Neural cell (in vitro differentiated cells): Measurements from ENCODE around the gene NOP16. TPM values are rescaled to one million over a fixed set of nuclear protein-coding genes. Genes with fewer than 3 reads are reported as not detected.

Source experiments
- H2AFZ ChIP-seq: fragments of 200-600, 300-800 bp; sonication (generic), shearing (Covaris generic); 2 replicates; pipeline ENCODE4 v1.6.0; 2014; ENCODE audit warnings: low read depth, mild to moderate bottlenecking, antibody characterized with exemption, low read length, moderate library complexity
- H3F3A ChIP-seq: fragments of 200-600 bp; shearing (Covaris generic); 2 replicates; pipeline ENCODE4 v1.6.1; 2016; ENCODE audit warnings: mild to moderate bottlenecking, moderate library complexity, mixed read lengths, antibody characterized with exemption, low read length; ENCODE audit not compliant: insufficient read depth, poor library complexity, severe bottlenecking
- H3K27ac ChIP-seq: fragments of 200-600, 300-800 bp; sonication (generic), shearing (Covaris generic); 2 replicates; pipeline ENCODE4 v1.5.1; 2014; ENCODE audit warnings: mild to moderate bottlenecking, low read length, moderate library complexity
- H3K27me3 ChIP-seq: fragments of 300-800, 200-600 bp; sonication (generic), shearing (Covaris generic); 2 replicates; pipeline ENCODE4 v1.6.0; 2014; ENCODE audit warnings: mild to moderate bottlenecking, low read depth, low read length, moderate library complexity; ENCODE audit not compliant: insufficient read depth
- H3K36me3 ChIP-seq: fragments of 300-800, 200-600 bp; sonication (generic), shearing (Covaris generic); 2 replicates; pipeline ENCODE4 v1.5.1; 2014; ENCODE audit warnings: mild to moderate bottlenecking, antibody characterized with exemption, low read length, moderate library complexity; ENCODE audit not compliant: insufficient read depth
- H3K4me2 ChIP-seq: fragments of 300-800, 200-600 bp; sonication (generic), shearing (Covaris generic); 2 replicates; pipeline ENCODE4 v1.6.0; 2014; ENCODE audit warnings: mild to moderate bottlenecking, low read length
- H3K4me3 ChIP-seq: fragments of 300-800, 200-600 bp; sonication (generic), shearing (Covaris generic); 2 replicates; pipeline ENCODE4 v1.5.1; 2014; ENCODE audit warnings: mild to moderate bottlenecking, low read length, moderate library complexity
- H3K79me2 ChIP-seq: fragments of 200-600 bp; shearing (Covaris generic); replicated peaks from 2 replicates; pipeline ENCODE4 v1.6.0; 2014; ENCODE audit warnings: mild to moderate bottlenecking, low read length, moderate library complexity; ENCODE audit not compliant: insufficient read depth
- H3K9ac ChIP-seq: fragments of 300-800, 200-600 bp; sonication (generic), shearing (Covaris generic); 2 replicates; pipeline ENCODE4 v1.6.1; 2016; ENCODE audit warnings: mild to moderate bottlenecking, low read length, mixed read lengths
- H3K9me2 ChIP-seq: fragments of 200-600 bp; shearing (Covaris generic); 2 replicates; pipeline ENCODE4 v1.6.1; 2016; ENCODE audit warnings: mild to moderate bottlenecking, low read length, mixed read lengths; ENCODE audit not compliant: insufficient read depth
- H3K9me3 ChIP-seq: fragments of 200-600, 300-800 bp; sonication (generic), shearing (Covaris generic); 2 replicates; pipeline ENCODE4 v1.6.1; 2016; ENCODE audit warnings: mild to moderate bottlenecking, mixed run types, low read length, moderate library complexity, mixed read lengths
- H4K20me1 ChIP-seq: fragments of 200-600 bp; shearing (Covaris generic); 2 replicates; pipeline ENCODE4 v1.6.1; 2016; ENCODE audit warnings: mild to moderate bottlenecking, mixed run types; ENCODE audit not compliant: insufficient read depth
- EP300 ChIP-seq: fragments of 450-650 bp; conservative IDR thresholded peaks from 2 replicates; pipeline ENCODE4 v1.6.1; 2014; ENCODE audit warnings: antibody characterized with exemption, mild to moderate bottlenecking, moderate library complexity; ENCODE audit not compliant: poor library complexity, severe bottlenecking
- EZH2 ChIP-seq: fragments of 200-600, 300-800 bp; shearing (Covaris generic), sonication (generic); IDR thresholded peaks from 2 replicates; pipeline ENCODE4 v1.6.1; 2014; ENCODE audit warnings: antibody characterized with exemption, low read length, borderline replicate concordance, mild to moderate bottlenecking; ENCODE audit not compliant: insufficient read depth, poor library complexity, severe bottlenecking
- RAD21 ChIP-seq: fragments of 450-650 bp; conservative IDR thresholded peaks from 2 replicates; pipeline ENCODE4 v1.6.1; 2014; ENCODE audit warnings: antibody characterized with exemption, mild to moderate bottlenecking, moderate library complexity
- SMC3 ChIP-seq: fragments of 450-650 bp; conservative IDR thresholded peaks from 2 replicates; pipeline ENCODE4 v1.6.1; 2014; ENCODE audit warnings: antibody characterized with exemption, mild to moderate bottlenecking, moderate library complexity; ENCODE audit not compliant: poor library complexity
- polyA plus RNA-seq: library from polyadenylated mRNA; depleted of rRNA; stranded (reverse); fragments of >200 nt; gene quantifications from 2 replicates; pipeline ENCODE4 v1.2.3, GENCODE V29; 2014
- TF ChIP-seq, protein P1 (sequence below): fragments of 450-650 bp; IDR thresholded peaks from 2 replicates; pipeline ENCODE4 v1.5.1; 2014; ENCODE audit warnings: antibody characterized with exemption, mild to moderate bottlenecking, moderate library complexity; ENCODE audit not compliant: poor library complexity, severe bottlenecking
- TF ChIP-seq, protein P2 (sequence below): IDR thresholded peaks from 2 replicates; pipeline ENCODE4 v1.6.1; 2012; ENCODE audit warnings: borderline replicate concordance

Gene NOP16
- polyA plus RNA-seq, 1 donor from 2014 or later: 23.9 TPM

- Histone ChIP-seq H3F3A (no peaks in the 10 kb centered on the region), H3K4me2 (no peak overlapping the region), H3K4me3 (no peak overlapping the region), H3K27ac (no peak overlapping the region), H3K9me2 (no peaks in the 10 kb centered on the region), H3K9me3 (no peaks in the 10 kb centered on the region), H2AFZ (no peak overlapping the region), H3K79me2 (no peaks in the 10 kb centered on the region), H3K36me3 (no peaks in the 10 kb centered on the region), H3K9ac (no peak overlapping the region), H4K20me1 (no peaks in the 10 kb centered on the region), H3K27me3 (no peaks in the 10 kb centered on the region)
- no peak for TF ChIP-seq EP300
- no peak for TF ChIP-seq EZH2
- TF ChIP-seq, protein P1, sequence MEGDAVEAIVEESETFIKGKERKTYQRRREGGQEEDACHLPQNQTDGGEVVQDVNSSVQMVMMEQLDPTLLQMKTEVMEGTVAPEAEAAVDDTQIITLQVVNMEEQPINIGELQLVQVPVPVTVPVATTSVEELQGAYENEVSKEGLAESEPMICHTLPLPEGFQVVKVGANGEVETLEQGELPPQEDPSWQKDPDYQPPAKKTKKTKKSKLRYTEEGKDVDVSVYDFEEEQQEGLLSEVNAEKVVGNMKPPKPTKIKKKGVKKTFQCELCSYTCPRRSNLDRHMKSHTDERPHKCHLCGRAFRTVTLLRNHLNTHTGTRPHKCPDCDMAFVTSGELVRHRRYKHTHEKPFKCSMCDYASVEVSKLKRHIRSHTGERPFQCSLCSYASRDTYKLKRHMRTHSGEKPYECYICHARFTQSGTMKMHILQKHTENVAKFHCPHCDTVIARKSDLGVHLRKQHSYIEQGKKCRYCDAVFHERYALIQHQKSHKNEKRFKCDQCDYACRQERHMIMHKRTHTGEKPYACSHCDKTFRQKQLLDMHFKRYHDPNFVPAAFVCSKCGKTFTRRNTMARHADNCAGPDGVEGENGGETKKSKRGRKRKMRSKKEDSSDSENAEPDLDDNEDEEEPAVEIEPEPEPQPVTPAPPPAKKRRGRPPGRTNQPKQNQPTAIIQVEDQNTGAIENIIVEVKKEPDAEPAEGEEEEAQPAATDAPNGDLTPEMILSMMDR: no peak
- TF ChIP-seq RAD21: no peak
- TF ChIP-seq SMC3: no peak
These were observed 13.1 kb upstream of the NOP16 start for GRCh38 chr5:176401281-176402205.

DNA sequence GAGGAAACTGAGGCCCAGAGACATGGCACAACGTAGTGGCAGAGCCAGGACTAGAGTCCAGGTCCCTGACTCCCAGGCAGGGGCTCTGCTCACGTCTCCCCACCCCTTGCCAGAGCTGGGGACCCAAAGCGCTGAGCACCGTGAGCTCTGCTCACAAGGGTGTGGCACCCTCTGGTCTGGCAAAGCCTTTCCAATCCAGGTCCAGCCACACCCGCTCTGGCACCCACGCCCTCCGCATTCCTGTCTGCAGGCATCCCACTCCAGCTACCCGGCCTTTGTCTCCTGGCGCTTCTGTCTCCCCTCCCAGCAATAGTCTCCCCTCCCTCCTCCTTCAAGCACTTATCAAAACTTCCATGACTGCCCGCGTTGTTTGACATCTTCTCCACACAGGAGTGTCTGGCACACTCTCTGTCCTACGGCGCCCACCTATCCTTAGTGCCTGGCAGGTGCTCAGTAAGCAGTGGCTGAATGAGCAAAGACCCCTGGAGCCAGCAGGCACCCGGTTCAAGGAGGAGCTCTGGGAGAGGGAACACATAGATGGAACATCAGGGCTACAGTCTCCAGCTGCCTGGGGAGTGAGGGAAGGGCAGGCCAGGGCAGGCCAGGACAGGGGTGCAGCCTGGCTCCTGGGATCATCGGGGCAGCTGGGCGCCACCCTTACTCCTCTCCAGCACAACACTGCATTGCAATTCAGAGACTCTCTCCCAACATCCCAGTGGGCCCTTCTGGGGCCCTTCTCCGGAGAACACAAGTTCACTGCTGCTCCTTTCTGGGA lies 12.2 kb upstream of the NOP16 start:
- H3K36me3 ChIP-seq: no peaks in the 10 kb centered on the region
- no peak overlapping the region for H3K9ac ChIP-seq
- H4K20me1 ChIP-seq: no peaks in the 10 kb centered on the region
- H3K4me2 ChIP-seq: no peak overlapping the region
- no peak for TF ChIP-seq RAD21
- TF ChIP-seq, protein P2, sequence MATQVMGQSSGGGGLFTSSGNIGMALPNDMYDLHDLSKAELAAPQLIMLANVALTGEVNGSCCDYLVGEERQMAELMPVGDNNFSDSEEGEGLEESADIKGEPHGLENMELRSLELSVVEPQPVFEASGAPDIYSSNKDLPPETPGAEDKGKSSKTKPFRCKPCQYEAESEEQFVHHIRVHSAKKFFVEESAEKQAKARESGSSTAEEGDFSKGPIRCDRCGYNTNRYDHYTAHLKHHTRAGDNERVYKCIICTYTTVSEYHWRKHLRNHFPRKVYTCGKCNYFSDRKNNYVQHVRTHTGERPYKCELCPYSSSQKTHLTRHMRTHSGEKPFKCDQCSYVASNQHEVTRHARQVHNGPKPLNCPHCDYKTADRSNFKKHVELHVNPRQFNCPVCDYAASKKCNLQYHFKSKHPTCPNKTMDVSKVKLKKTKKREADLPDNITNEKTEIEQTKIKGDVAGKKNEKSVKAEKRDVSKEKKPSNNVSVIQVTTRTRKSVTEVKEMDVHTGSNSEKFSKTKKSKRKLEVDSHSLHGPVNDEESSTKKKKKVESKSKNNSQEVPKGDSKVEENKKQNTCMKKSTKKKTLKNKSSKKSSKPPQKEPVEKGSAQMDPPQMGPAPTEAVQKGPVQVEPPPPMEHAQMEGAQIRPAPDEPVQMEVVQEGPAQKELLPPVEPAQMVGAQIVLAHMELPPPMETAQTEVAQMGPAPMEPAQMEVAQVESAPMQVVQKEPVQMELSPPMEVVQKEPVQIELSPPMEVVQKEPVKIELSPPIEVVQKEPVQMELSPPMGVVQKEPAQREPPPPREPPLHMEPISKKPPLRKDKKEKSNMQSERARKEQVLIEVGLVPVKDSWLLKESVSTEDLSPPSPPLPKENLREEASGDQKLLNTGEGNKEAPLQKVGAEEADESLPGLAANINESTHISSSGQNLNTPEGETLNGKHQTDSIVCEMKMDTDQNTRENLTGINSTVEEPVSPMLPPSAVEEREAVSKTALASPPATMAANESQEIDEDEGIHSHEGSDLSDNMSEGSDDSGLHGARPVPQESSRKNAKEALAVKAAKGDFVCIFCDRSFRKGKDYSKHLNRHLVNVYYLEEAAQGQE: no peak
- no peaks in the 10 kb centered on the region for H3K79me2 ChIP-seq
- no peak overlapping the region for H2AFZ ChIP-seq
- no peak overlapping the region for H3K4me3 ChIP-seq
- no peaks in the 10 kb centered on the region for H3K9me2 ChIP-seq
- H3F3A ChIP-seq: no peaks in the 10 kb centered on the region
- no peaks in the 10 kb centered on the region for H3K9me3 ChIP-seq
- H3K27me3 ChIP-seq: no peaks in the 10 kb centered on the region
- H3K27ac ChIP-seq: no peak overlapping the region
